ENCODE data around the gene ERC2.

The ERC2 gene

DNA sequence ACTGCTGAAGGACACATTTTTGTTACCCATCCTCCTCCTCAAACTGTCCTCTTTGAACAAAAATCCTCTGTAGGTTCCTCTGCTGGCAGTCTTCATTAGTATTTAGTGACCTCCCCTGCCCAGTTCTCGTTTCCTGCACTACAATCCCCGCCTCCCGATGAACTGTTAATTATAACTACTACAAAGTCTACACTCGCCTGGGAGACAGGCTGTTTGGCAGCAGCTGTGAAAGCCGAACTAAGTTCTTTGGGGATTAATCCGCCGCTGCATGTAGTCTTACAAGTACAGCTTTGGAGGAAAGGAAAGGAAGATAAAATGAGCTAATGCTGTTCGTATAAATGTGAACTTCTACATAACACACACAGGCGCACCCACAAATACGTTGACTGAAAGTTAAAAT lies 821.2 kb downstream of the ERC2 start:
- Histone ChIP-seq H3K36me3 (ENCODE audit: insufficient read depth, low read length) (no peaks in the 10 kb centered on the region), H3K4me1 (ENCODE audit: insufficient read depth, low read length, poor library complexity, severe bottlenecking) (no peaks in the 10 kb centered on the region), H4K20me1 (ENCODE audit: insufficient read depth, low read length, poor library complexity, severe bottlenecking) (no peaks in the 10 kb centered on the region), H2AFZ (ENCODE audit: low read length) (no peak overlapping the region), H3K9me2 (replicated peaks; ENCODE audit: low read depth, low read length) (no peaks in the 10 kb centered on the region), H3K4me2 (ENCODE audit: low read depth, low read length, poor library complexity, severe bottlenecking) (no peak overlapping the region), H3K79me2 (ENCODE audit: insufficient read depth, low read length) (no peaks in the 10 kb centered on the region), H3K4me3 (ENCODE audit: low read length, poor library complexity, severe bottlenecking) (no peak overlapping the region), H3F3A (ENCODE audit: low read depth) (no peaks in the 10 kb centered on the region), H3K27me3 (ENCODE audit: insufficient read depth, low read length, poor library complexity, severe bottlenecking) (no peaks in the 10 kb centered on the region), H3K9ac (ENCODE audit: low read depth, low read length, poor library complexity, severe bottlenecking) (no peak overlapping the region), H3K9me3 (ENCODE audit: insufficient read depth, low read depth, low read length) (no peaks in the 10 kb centered on the region)
- TF ChIP-seq EZH2phosphoT487 (IDR thresholded peaks at IDR 0.05; ENCODE audit: borderline replicate concordance), result no peak
- TF ChIP-seq, protein P1, sequence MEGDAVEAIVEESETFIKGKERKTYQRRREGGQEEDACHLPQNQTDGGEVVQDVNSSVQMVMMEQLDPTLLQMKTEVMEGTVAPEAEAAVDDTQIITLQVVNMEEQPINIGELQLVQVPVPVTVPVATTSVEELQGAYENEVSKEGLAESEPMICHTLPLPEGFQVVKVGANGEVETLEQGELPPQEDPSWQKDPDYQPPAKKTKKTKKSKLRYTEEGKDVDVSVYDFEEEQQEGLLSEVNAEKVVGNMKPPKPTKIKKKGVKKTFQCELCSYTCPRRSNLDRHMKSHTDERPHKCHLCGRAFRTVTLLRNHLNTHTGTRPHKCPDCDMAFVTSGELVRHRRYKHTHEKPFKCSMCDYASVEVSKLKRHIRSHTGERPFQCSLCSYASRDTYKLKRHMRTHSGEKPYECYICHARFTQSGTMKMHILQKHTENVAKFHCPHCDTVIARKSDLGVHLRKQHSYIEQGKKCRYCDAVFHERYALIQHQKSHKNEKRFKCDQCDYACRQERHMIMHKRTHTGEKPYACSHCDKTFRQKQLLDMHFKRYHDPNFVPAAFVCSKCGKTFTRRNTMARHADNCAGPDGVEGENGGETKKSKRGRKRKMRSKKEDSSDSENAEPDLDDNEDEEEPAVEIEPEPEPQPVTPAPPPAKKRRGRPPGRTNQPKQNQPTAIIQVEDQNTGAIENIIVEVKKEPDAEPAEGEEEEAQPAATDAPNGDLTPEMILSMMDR (conservative IDR thresholded peaks at IDR 0.05; ENCODE audit: low read length), result no peak

DNA sequence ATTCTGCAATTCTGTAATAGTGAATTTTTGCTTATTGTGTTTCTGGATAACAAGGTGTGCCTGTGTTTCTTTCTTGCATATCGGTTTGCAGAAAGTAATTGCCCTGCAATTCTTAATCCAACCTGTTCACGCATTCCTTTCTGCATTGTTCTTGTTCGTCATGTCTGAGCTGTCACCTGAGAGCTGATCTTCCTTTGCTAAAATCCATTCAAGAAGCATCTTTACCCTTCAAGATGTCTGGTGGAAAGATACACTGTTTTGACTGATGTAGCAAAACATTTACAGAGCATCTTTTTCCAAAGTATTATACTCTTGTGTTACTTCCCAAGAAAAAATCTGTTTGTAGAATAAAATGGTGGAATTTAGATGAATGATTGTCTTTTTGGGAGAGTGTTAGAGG lies 822.1 kb downstream of the ERC2 start:
- no peak overlapping the region for H3K9ac ChIP-seq (ENCODE audit: low read depth, low read length, poor library complexity, severe bottlenecking)
- no peaks in the 10 kb centered on the region for H3K36me3 ChIP-seq (ENCODE audit: insufficient read depth, low read length)
- H3K9me3 ChIP-seq (ENCODE audit: insufficient read depth, low read depth, low read length), result no peaks in the 10 kb centered on the region
- TF ChIP-seq, protein P1 (conservative IDR thresholded peaks at IDR 0.05; ENCODE audit: low read length), result no peak
- no peak for TF ChIP-seq EZH2phosphoT487 (IDR thresholded peaks at IDR 0.05; ENCODE audit: borderline replicate concordance)
- H3K9me2 ChIP-seq (replicated peaks; ENCODE audit: low read depth, low read length), result no peaks in the 10 kb centered on the region
- H3K79me2 ChIP-seq (ENCODE audit: insufficient read depth, low read length), result no peaks in the 10 kb centered on the region
- no peak overlapping the region for H2AFZ ChIP-seq (ENCODE audit: low read length)
- H3K4me3 ChIP-seq (ENCODE audit: low read length, poor library complexity, severe bottlenecking), result no peak overlapping the region
- no peaks in the 10 kb centered on the region for H3F3A ChIP-seq (ENCODE audit: low read depth)
- H3K4me2 ChIP-seq (ENCODE audit: low read depth, low read length, poor library complexity, severe bottlenecking), result no peak overlapping the region
- H3K27me3 ChIP-seq (ENCODE audit: insufficient read depth, low read length, poor library complexity, severe bottlenecking), result no peaks in the 10 kb centered on the region
- no peaks in the 10 kb centered on the region for H4K20me1 ChIP-seq (ENCODE audit: insufficient read depth, low read length, poor library complexity, severe bottlenecking)
- no peaks in the 10 kb centered on the region for H3K4me1 ChIP-seq (ENCODE audit: insufficient read depth, low read length, poor library complexity, severe bottlenecking)

DNA sequence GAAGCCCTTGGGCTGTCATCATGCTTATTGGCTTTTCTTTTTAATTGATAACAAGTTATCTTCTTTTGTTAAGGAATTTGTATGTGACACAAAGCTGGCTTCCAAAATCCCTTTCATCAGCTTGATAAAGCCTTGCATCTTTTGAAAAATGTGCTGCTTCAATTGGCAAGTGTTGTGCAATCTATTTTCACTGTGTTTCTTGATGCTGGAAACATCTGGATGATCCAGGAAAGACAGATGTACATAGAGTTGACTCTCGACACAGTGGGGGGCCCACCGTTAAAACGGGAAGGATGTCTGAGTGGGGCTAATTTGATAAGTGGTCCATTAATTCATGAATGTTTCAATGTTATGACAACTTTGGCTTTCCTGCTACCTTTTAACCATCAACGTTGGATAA lies 822.8 kb downstream of the ERC2 start:
- H3K27me3 ChIP-seq (ENCODE audit: insufficient read depth, low read length, poor library complexity, severe bottlenecking), result no peaks in the 10 kb centered on the region
- H3F3A ChIP-seq (ENCODE audit: low read depth), result no peaks in the 10 kb centered on the region
- H3K4me1 ChIP-seq (ENCODE audit: insufficient read depth, low read length, poor library complexity, severe bottlenecking), result no peaks in the 10 kb centered on the region
- H3K9me3 ChIP-seq (ENCODE audit: insufficient read depth, low read depth, low read length), result no peaks in the 10 kb centered on the region
- no peak overlapping the region for H2AFZ ChIP-seq (ENCODE audit: low read length)
- H3K79me2 ChIP-seq (ENCODE audit: insufficient read depth, low read length), result no peaks in the 10 kb centered on the region
- no peak overlapping the region for H3K4me2 ChIP-seq (ENCODE audit: low read depth, low read length, poor library complexity, severe bottlenecking)
- H3K4me3 ChIP-seq (ENCODE audit: low read length, poor library complexity, severe bottlenecking), result no peak overlapping the region
- TF ChIP-seq, protein P1 (conservative IDR thresholded peaks at IDR 0.05; ENCODE audit: low read length), result no peak
- no peak for TF ChIP-seq EZH2phosphoT487 (IDR thresholded peaks at IDR 0.05; ENCODE audit: borderline replicate concordance)
- H3K9me2 ChIP-seq (replicated peaks; ENCODE audit: low read depth, low read length), result no peaks in the 10 kb centered on the region
- no peak overlapping the region for H3K9ac ChIP-seq (ENCODE audit: low read depth, low read length, poor library complexity, severe bottlenecking)
- no peaks in the 10 kb centered on the region for H4K20me1 ChIP-seq (ENCODE audit: insufficient read depth, low read length, poor library complexity, severe bottlenecking)
- H3K36me3 ChIP-seq (ENCODE audit: insufficient read depth, low read length), result no peaks in the 10 kb centered on the region
